T47D (cell line): Measurements from ENCODE around the gene SERPINB6.
"Not testable (repeated sequence)": the region's sequence is repeated elsewhere in the genome, so short reads cannot be mapped to it uniquely, and the experiment has no call there.

Experiments used
- DNase-seq, 2 experiments: peaks; one replicate each; pipeline versions ENCODE4 v3.0.0 to v3.0.0-alpha.2; 2011 to 2012; ENCODE audit warnings: low read depth in 1 of 2, low spot score in 1 of 2
- JUND ChIP-seq: IDR thresholded peaks from 2 replicates; pipeline ENCODE4 v1.6.1; 2012; ENCODE audit warnings: low read depth
- in situ Hi-C: cut with HindIII; loops from 2 replicates; pipeline ENCODE4 v1.10.0; 2016; ENCODE audit warnings: low sequenced_read_pairs, low pct_unique_long_range_greater_than_20kb

The SERPINB6 gene

DNA sequence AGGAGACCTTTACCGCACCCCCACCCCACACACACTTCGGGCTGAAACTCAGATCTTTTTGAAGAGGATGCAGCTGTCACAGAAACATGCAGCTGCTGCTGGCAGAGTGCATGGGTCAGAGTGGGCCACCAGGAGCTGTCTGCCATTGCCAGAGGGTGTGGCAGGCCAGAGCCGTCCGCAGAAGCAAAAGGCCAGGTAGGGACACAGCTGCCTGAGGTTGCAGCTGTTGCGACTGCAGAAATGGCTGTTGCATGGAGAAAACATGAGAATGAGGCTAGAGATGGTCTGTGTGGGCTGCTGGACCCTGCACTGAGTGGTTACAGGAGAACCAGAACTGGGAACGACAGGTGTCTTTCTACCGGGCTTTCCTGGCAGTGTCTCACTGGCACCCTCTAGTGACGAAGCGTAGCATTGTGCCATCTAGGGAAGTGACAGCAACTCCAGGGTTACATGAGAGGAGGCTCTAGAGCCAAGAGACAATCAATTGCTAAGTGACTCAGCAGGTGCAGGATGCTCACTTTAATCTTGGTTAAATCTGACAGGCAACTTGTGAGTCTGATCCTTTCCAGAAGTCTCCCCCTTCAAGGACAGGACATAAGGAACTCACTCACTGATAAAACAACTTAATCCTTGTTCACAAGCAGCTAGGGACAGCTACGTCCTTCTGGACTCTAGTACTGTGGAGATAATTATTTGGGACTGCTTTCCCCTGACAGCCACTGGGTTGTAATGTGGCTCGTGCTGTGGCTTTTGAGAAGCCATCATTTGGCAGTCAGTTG is 39.2 kb downstream of the SERPINB6 start:
- TF ChIP-seq JUND = no peak

DNA sequence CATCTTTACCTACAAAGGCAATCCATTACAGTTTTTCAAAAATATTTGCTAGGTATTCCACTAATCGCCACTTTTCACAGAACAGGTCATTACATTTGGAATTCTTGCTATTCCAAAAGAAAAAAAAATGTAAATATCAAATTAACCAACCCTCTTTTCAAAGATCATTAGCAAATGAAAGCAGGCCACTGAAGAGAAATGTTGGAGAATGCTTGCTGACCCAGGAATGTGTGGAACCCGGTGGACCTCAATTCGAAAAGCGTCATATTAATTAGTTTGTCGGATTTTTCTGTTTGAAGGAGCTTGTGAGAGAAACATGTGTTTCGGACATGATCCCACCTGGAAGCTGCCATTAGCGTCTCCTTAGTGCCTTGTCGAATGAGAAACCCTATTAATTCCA is 40.3 kb downstream of the SERPINB6 start:
- in situ Hi-C loops = no loop called here
- no peak for TF ChIP-seq JUND
- no peak for DNase-seq

More for the DNA sequence above, 39.2 kb downstream of the SERPINB6 start:
- in situ Hi-C loops = no loop called here
- DNase-seq = peak; percentile 90 to 94

DNA sequence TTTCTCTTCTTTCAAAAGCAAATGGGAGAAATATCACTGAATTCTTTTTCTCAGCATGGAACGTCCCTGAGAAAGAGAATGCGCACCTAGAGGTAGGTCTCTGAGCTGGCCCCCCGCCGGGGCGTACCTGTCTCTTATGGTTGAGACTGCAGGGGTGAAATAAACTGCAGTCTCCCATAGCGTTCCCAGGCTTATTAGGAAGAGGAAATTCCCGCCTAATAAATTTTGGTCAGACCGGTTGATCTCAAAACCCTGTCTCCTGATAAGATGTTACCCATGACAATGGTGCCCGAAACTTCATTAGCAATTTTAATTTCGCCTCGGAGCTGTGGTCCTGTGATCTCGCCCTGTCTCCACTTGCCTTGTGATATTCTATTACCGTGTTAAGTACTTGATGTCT is 43.4 kb downstream of the SERPINB6 start:
- in situ Hi-C loops, DNase-seq: not testable (repeated sequence)

DNA sequence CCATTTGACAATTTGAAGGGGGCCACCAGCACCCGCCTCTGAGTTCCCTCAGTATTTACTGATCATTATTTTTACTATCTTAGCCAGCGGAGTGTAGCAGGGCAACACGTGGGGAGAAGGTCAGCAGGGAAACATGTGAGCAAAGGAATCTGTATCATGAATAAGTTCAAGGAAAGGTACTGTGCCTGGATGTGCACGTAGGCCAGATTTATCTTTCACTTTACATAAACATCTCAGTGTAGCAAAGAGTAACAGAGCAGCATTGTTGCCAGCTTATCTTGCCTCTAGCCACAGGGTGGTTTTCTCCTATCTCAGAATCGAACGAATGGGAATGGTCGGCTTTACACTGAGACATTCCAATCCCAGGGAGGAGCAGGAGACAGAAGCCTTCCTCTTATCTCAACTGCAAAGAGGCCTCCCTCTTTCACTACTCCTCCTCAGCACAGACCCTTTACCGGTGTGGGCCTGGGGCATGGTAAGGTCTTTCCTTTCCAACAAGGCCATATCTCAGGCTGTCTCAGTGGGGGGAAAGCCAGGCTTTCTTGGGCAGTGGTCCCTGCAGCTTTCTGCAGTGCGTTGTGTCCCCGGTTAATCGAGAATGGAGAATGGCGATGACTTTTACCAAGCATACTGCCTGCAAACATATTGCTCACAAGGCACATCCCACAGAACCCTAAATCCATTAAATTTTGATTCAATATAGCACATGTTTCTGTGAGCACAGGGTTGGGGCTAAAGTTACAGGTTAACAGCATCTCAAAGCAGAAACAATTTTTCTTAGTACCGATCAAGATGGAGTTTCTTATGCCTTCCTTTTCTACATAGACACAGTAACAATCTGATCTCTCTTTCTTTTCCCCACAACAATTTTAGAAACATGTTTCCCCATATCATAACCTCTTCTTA is 45.3 kb downstream of the SERPINB6 start:
- DNase-seq, in situ Hi-C loops: not testable (repeated sequence)

DNA sequence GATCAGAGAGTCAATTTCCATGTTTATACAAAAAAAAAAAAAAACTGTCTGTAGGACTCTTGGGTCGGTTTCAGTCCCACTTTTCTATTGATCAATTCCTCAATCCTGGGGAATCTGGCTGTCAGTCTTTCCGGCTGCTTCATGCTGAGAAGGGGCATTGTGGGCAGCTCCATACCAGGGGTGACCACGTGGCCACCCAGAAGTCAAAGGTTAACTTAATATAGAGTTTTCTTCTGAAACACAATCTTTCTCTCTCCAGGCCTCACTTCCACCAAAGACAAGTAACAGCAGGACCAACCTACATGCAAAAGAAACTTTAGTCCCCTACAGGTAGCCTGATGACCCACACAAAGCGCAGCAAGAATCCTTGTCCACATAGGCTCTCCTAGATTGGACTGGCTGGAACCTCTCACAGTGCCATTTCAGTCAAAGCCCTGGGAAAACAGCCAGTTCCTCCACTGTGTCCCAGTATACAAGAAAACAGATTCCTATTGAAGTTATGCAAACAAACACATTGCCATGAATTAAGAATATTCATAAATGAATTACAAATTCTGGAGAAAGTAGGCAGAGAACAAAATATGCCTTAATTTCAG is 49.7 kb downstream of the SERPINB6 start:
- TF ChIP-seq JUND = no peak
- in situ Hi-C loops = no loop called here
- DNase-seq = no peak

DNA sequence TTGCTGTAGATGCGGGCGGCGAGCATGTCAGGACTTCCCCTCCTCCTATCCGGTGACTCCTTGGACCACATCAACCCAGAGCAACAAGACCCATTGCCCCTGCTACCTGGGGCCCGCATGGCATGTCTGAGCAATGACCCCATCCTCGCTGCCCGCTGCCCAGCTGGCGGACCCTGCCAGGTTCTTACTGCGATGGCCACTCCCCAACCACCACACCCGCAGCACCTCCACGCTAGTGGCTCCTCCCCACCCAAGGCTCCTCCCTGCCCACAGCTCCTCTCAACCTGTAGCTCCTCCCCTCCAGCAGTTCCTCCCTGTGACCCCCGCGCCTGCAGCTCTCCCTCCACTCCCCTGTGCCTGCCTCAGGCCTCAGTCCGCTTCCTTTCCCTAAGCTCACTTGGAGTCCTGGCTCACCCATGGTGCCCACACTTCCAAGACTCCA is 50.7 kb downstream of the SERPINB6 start:
- no peak for DNase-seq
- TF ChIP-seq JUND = no peak
- in situ Hi-C loops = no loop called here

DNA sequence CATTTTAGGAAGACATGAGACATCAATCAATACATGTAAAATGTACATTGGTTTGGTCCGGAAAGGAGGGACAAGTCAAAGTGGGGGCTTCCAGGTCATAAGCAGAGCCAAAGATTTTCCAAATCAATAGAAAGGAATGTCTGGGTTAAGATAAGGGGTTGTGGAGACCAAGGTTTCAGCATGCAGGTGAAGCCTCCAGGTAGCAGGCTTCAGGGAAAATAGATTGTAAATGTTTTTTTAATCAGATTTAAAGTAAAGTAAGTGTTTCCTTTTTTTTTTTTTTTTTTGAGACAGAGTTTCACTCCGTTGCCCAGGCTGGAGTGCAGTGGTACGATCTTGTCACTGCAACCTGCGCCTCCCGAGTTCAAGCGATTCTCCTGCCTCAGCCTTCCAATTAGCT is 51.5 kb downstream of the SERPINB6 start:
- TF ChIP-seq JUND = no peak
- DNase-seq = no peak
- in situ Hi-C loops = no loop called here

DNA sequence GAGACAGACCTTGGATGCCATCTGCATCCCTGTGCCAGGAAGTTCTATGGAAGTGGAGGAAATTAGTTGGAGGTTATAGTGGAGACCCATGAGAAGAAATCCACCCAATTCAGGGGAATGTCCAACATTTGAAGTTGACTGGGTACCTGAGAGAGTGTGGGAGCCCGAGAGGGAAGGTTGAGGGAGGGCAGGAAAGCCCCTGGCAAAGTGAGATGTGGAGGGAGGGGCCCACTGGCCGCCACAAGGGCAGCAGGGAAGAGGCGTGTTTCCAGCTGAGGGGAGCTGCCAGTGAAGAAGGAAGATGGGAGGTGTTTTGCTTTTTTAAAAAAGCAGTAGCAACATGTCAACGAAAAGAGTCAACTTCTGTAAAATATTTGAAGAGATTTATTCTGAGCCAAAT is 52.0 kb downstream of the SERPINB6 start:
- no peak for DNase-seq
- in situ Hi-C loops = no loop called here

DNA sequence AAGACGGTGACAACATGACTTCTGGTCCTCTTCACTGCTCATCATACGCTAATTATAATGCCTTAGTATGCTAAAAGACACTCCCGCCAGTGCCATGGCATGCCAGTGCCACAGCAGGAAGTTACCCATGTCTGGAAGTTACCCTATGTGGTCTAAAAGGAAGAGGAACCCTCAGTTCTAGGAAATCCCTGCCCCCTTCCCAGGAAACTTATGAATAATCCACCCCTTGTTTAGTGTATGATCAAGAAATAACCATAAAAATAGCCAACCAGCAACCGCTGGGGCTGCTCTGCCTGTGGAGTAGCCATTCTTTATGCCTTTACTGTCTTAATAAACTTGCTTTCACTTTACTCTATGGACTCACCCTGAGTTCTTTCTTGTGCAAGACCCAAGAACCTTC is 52.4 kb downstream of the SERPINB6 start:
- no peak for TF ChIP-seq JUND
- DNase-seq = no peak
- in situ Hi-C loops = no loop called here

More for the DNA sequence above, 52.0 kb downstream of the SERPINB6 start:
- TF ChIP-seq JUND = no peak

DNA sequence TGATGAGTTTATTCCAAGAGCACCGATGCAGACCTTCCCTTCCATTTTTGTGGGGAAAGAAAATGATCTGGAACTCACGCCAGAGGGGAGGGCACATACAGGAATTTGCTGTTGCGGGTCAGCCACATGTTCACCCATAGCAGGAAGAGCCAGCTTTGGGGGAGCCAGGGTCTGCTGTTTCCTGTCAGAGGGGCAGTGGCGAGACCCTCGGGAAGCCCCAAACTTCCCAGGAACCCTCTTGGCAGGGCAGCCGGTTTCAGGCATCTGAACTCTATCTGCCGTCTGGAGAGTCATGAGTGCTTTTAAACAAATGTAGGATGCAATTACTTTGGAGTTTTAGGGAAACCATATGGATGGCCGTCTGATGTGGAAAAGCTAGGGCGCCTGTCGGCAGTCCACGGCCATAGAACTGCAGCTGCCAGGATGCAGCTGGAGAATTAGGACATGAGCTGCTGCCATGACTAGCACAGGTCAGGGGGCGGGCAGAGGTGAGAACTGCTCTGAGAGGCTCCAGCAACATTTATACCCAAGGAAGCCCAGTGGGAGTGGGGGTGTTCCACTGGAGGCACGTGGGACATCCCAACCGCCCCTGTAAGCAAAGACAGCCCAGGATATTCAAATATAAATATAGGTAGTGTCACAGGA is 53.4 kb downstream of the SERPINB6 start:
- TF ChIP-seq JUND = no peak
- DNase-seq = no peak
- in situ Hi-C loops = no loop called here

DNA sequence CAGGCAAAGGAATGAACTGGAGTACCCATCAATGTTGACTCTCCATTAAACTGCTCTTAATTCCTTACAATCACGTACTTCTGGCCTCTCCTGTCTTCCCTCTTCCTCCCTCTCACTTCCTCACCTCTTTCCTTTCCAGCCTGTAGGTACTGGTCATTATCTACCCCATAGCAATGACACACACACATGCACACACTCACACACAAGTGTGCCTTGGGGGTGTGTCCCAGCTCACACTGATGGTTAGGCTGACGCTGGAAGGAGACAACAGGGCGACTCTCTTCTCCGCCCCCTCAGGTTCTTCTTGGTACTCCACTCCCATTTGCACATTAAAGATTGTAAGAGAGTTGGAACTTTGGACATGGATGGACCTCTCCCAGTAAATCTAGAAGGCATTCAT is 54.3 kb downstream of the SERPINB6 start:
- no peak for DNase-seq
- in situ Hi-C loops = no loop called here
- no peak for TF ChIP-seq JUND

DNA sequence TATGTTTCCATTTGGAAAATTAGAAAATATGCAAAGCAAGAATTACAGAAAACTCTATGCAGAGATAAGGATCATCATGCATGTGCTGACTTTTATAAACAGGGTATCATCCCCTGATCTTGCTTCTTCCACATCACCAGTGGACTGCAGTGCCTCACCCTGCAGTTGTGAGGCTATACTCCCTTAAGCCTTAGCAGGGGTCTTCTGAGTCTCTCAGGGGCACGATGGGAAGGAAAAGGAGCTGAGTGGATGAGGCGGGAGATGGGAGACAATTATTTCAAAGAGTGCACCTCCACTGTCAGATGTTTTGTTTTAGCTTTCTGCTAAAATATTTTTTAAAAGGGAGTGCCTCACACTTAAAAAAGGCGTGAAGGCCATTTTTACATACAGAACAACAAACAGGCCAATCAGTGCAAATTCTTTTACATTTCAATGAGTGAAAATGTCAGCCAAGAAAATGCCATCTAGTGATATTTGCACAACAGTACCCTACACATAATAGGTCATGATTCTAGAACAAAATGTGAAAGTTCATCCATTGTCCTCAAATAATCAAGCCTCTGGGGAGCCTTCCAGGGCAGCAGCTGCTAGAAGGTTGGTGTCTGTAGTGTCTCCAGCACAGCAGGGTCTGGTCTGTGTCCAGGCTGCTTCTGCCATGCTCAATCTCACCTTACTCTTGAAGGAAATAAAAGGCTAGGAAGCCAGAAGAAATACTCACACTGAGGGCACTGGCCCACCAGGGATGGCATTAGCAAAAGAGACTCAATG is 55.0 kb downstream of the SERPINB6 start:
- no peak for DNase-seq
- no peak for TF ChIP-seq JUND
- in situ Hi-C loops = no loop called here
